WTC11 (cell line): ENCODE results near the gene FUT6. TPM values are rescaled to one million over a fixed set of nuclear protein-coding genes. Genes with fewer than 3 reads are reported as not detected.

ENCODE experiments used
- ATAC-seq: fragments of 200-7000 bp; cut with Tn5 transposase; 2 replicates; pipeline ENCODE4 v1.10.0; 2021; ENCODE audit warnings: mild to moderate bottlenecking, moderate library complexity
- CTCF ChIA-PET: fragments of 300-600 bp; sonication (Branson Sonifier 250); formaldehyde crosslinking; loops from one replicate; lab custom pipeline; 2021; ENCODE audit warnings: antibody characterized with exemption; lab: Charles Lee
- POLR2A ChIA-PET: fragments of 350-600 bp; sonication (Branson Sonifier 250); formaldehyde crosslinking; loops from one replicate; lab custom pipeline; 2021; ENCODE audit warnings: antibody characterized with exemption; lab: Charles Lee
- DNase-seq: peaks from one replicate; pipeline ENCODE4 v3.0.0; 2021; ENCODE audit warnings: low spot score
- H3K27ac Mint-ChIP-seq: 2 replicates; pipeline ENCODE4 v1.8.0; 2021; ENCODE audit warnings: mixed read lengths
- H3K27me3 Mint-ChIP-seq: 2 replicates; pipeline ENCODE4 v1.8.0; 2021; ENCODE audit warnings: low read depth, mild to moderate bottlenecking, moderate library complexity, mixed read lengths
- H3K36me3 Mint-ChIP-seq: 2 replicates; pipeline ENCODE4 v1.8.0; 2021; ENCODE audit warnings: mixed read lengths
- H3K4me1 Mint-ChIP-seq: 2 replicates; pipeline ENCODE4 v1.8.0; 2022; ENCODE audit warnings: mixed read lengths
- H3K4me3 Mint-ChIP-seq: 2 replicates; pipeline ENCODE4 v1.8.0; 2021; ENCODE audit warnings: mild to moderate bottlenecking, moderate library complexity, mixed read lengths
- H3K9me3 Mint-ChIP-seq: 2 replicates; pipeline ENCODE4 v1.8.0; 2021; ENCODE audit warnings: mixed read lengths
- CREM ChIP-seq: sonication (generic); formaldehyde crosslinking; IDR thresholded peaks from 2 replicates; pipeline ENCODE4 v1.8.1; 2022; ENCODE audit warnings: mild to moderate bottlenecking, missing genetic modification reagents, moderate library complexity
- EMX1 ChIP-seq: fragments of 250-450 bp; sonication (Bioruptor Pico); IDR thresholded peaks from 2 replicates; pipeline ENCODE4 v1.8.0; 2021; ENCODE audit warnings: mild to moderate bottlenecking
- GABPB1 ChIP-seq: sonication (generic); formaldehyde crosslinking; IDR thresholded peaks from 2 replicates; pipeline ENCODE4 v1.8.1; 2023; ENCODE audit warnings: mild to moderate bottlenecking, missing genetic modification reagents
- GRHL2 ChIP-seq: fragments of 250-450 bp; sonication (Bioruptor Pico); IDR thresholded peaks from 2 replicates; pipeline ENCODE4 v1.8.0; 2022; ENCODE audit warnings: mild to moderate bottlenecking, moderate library complexity; ENCODE audit not compliant: insufficient replicate concordance, severe bottlenecking
- GTF2I ChIP-seq: fragments of 250-450 bp; sonication (Bioruptor Pico); conservative IDR thresholded peaks from 2 replicates; pipeline ENCODE4 v1.4.0; 2021; ENCODE audit warnings: mild to moderate bottlenecking
- JUN ChIP-seq: sonication (generic); formaldehyde crosslinking; IDR thresholded peaks from 2 replicates; pipeline ENCODE4 v1.8.0; 2023; ENCODE audit warnings: mild to moderate bottlenecking, missing genetic modification reagents
- MYBL2 ChIP-seq: sonication (generic); formaldehyde crosslinking; IDR thresholded peaks from 2 replicates; pipeline ENCODE4 v1.8.1; 2023; ENCODE audit warnings: mild to moderate bottlenecking, moderate library complexity, missing genetic modification reagents
- NFATC4 ChIP-seq: fragments of 250-450 bp; sonication (Bioruptor Pico); IDR thresholded peaks from 2 replicates; pipeline ENCODE4 v1.9.0; 2021; ENCODE audit warnings: mild to moderate bottlenecking
- NFE2L1 ChIP-seq: sonication (generic); formaldehyde crosslinking; IDR thresholded peaks from 2 replicates; pipeline ENCODE4 v1.8.1; 2023; ENCODE audit warnings: missing genetic modification reagents
- NFYB ChIP-seq: sonication (generic); formaldehyde crosslinking; conservative IDR thresholded peaks from 2 replicates; pipeline ENCODE4 v1.8.0; 2022; ENCODE audit warnings: low read depth, missing genetic modification reagents
- OVOL2 ChIP-seq: fragments of 250-450 bp; sonication (Bioruptor Pico); IDR thresholded peaks from 2 replicates; pipeline ENCODE4 v1.9.0; 2021; ENCODE audit warnings: mild to moderate bottlenecking, borderline replicate concordance
- RORB ChIP-seq: fragments of 250-450 bp; sonication (Bioruptor Pico); IDR thresholded peaks from 2 replicates; pipeline ENCODE4 v1.9.0; 2021; ENCODE audit warnings: mild to moderate bottlenecking
- ZBTB21 ChIP-seq: sonication (generic); formaldehyde crosslinking; IDR thresholded peaks from 2 replicates; pipeline ENCODE4 v1.8.1; 2023; ENCODE audit warnings: mild to moderate bottlenecking, missing genetic modification reagents, borderline replicate concordance
- ZNF232 ChIP-seq: sonication (generic); formaldehyde crosslinking; IDR thresholded peaks from 2 replicates; pipeline ENCODE4 v1.8.0; 2022; ENCODE audit warnings: mild to moderate bottlenecking, missing genetic modification reagents
- ZNF416 ChIP-seq: fragments of 250-450 bp; sonication (Bioruptor Pico); IDR thresholded peaks from 2 replicates; pipeline ENCODE4 v1.9.0; 2021; ENCODE audit warnings: mild to moderate bottlenecking, inconsistent platforms
- ZNF423 ChIP-seq: fragments of 250-450 bp; sonication (Bioruptor Pico); IDR thresholded peaks from 2 replicates; pipeline ENCODE4 v2.1.2; 2022; ENCODE audit warnings: mild to moderate bottlenecking, moderate library complexity
- total RNA-seq: library from RNA; stranded (reverse); gene quantifications from 3 replicates; pipeline ENCODE4 v1.2.3, GENCODE V29; 2021
- TF ChIP-seq, protein P1 (sequence below): sonication (generic); formaldehyde crosslinking; IDR thresholded peaks from 2 replicates; pipeline ENCODE4 v1.8.0; 2023; ENCODE audit warnings: missing genetic modification reagents
- TF ChIP-seq, protein P2 (sequence below): fragments of 250-450 bp; sonication (Bioruptor Pico); IDR thresholded peaks from 2 replicates; pipeline ENCODE4 v1.9.0; 2021; ENCODE audit warnings: mild to moderate bottlenecking
- TF ChIP-seq, protein P3 (sequence below): sonication (generic); formaldehyde crosslinking; IDR thresholded peaks from 2 replicates; pipeline ENCODE4 v1.8.0; 2022; ENCODE audit warnings: missing genetic modification reagents
- TF ChIP-seq, protein P4 (sequence below): sonication (generic); formaldehyde crosslinking; IDR thresholded peaks from 2 replicates; pipeline ENCODE4 v1.8.0; 2023; ENCODE audit warnings: mild to moderate bottlenecking, missing genetic modification reagents
- TF ChIP-seq, protein P5 (sequence below): fragments of 250-450 bp; sonication (Bioruptor Pico); conservative IDR thresholded peaks from 2 replicates; pipeline ENCODE4 v1.9.0; 2021; ENCODE audit warnings: mild to moderate bottlenecking
- TF ChIP-seq, protein P6 (sequence below): sonication (generic); formaldehyde crosslinking; conservative IDR thresholded peaks from 2 replicates; pipeline ENCODE4 v1.8.1; 2022; ENCODE audit warnings: mild to moderate bottlenecking, missing genetic modification reagents

Gene FUT6
- total RNA-seq, 1 experiment from 2014 or later = not detected

DNA sequence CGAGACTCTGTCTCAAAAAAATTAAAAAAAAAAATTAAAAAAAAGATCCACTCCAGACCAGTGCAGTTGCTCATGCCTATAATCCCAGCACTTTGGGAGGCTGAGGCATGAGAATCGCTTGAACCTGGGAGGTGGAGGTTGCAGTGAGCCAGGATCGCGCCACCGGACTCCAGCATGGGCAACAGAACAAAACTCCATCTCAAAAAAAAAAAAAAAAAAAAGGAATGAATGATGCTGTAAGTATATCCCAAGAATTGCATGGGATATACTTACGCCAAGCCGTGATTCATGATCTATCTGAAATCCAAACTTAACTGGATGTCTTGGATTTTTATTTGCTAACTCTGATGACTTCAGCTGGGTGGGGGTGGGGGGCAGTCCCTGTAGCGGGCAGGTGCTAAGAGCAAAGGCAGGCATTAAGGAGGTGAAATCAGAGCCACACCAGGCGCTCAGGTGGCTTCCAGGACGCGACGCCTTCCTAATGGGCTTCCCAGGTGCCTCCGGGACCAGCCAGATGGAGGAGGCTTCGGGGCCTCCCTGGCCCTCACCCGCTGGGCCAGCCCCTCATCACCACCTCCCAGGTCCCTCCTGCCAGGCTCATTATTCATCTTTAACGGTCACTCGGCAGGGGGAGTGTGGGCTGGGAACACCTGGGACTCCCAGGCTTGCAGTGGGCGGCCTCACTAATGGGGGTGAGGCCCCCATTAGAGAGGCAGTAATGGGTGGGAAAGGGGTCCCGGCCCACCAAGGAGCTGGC is 42.2 kb upstream of the FUT6 start:
- no peak for ATAC-seq
- H3K4me1 Mint-ChIP-seq = peaks cover 11% of the 10 kb centered on the region

DNA sequence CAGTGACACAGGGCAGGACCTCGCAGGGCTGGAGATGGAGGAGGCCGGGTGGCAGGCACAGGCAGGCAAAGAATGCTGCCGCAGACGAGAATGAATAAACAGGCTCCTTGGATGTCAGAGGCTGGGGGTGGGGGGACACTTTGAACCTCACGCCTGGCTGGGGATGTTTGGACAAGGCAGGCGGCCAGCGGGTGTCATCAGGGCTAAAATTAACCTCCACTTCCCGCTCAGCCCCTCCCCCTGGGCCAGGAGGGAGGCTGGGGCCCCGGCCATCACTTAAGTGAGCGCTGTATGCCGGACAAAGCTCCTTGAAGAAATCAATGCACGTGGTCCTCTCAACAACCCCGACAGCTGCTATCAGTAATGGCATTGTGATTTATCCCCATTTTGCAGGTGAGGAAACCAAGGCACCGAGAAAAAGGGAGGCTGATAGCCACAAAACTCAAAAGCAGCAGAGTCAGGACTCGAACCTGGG is 41.1 kb upstream of the FUT6 start:
- TF ChIP-seq, protein P1, sequence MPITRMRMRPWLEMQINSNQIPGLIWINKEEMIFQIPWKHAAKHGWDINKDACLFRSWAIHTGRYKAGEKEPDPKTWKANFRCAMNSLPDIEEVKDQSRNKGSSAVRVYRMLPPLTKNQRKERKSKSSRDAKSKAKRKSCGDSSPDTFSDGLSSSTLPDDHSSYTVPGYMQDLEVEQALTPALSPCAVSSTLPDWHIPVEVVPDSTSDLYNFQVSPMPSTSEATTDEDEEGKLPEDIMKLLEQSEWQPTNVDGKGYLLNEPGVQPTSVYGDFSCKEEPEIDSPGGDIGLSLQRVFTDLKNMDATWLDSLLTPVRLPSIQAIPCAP = no peak
- peak; percentile 48; the same call in 1 of the 2 replicates for TF ChIP-seq GTF2I (CRISPR knock-in tag)
- TF ChIP-seq GABPB1 (CRISPR knock-in tag) = peak; percentile 91
- CTCF ChIA-PET = interaction anchor here (4.1 kb wide), 1 partner anchor 77 kb away, joined by 21 read pairs; no protein-coding TSS in a partner anchor
- Mint-ChIP-seq H3K36me3 (no peaks in the 10 kb centered on the region), H3K9me3 (no peaks in the 10 kb centered on the region), H3K4me1 (peaks cover 11% of the 10 kb centered on the region), H3K4me3 (no peak overlapping the region), H3K27me3 (peaks cover 18% of the 10 kb centered on the region), H3K27ac (no peak overlapping the region)
- POLR2A ChIA-PET = interaction anchor here (0.7 kb wide), 1 partner anchor 39 kb away, joined by 3 read pairs; no protein-coding TSS in a partner anchor
- DNase-seq (peak; percentile 29), ATAC-seq (peak; percentile 46)

More for the DNA sequence above, 42.2 kb upstream of the FUT6 start:
- no peaks in the 10 kb centered on the region for H3K36me3 Mint-ChIP-seq
- no peak for DNase-seq
- no peak overlapping the region for H3K27ac Mint-ChIP-seq
- H3K9me3 Mint-ChIP-seq = no peaks in the 10 kb centered on the region
- CTCF ChIA-PET = interaction anchor here (1.3 to 4.1 kb wide), 2 partner anchors 77 to 78 kb away, joined by 4 to 21 read pairs; partner anchors contain the start of gene NRTN
- TF ChIP-seq, protein P2, sequence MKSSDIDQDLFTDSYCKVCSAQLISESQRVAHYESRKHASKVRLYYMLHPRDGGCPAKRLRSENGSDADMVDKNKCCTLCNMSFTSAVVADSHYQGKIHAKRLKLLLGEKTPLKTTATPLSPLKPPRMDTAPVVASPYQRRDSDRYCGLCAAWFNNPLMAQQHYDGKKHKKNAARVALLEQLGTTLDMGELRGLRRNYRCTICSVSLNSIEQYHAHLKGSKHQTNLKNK (CRISPR knock-in tag) = no peak
- TF ChIP-seq ZNF423 (CRISPR knock-in tag) = peak; percentile 67; the same call in 1 of the 2 replicates
- TF ChIP-seq MYBL2 (CRISPR knock-in tag) = no peak
- no peak for TF ChIP-seq CREM
- TF ChIP-seq JUN (CRISPR knock-in tag) = no peak
- no peak for TF ChIP-seq NFE2L1 (CRISPR knock-in tag)
- no peak for TF ChIP-seq EMX1 (CRISPR knock-in tag)
- TF ChIP-seq, all 79 proteins: peak for 1
- H3K27me3 Mint-ChIP-seq = peaks cover 18% of the 10 kb centered on the region
- POLR2A ChIA-PET = no interaction called here
- no peak overlapping the region for H3K4me3 Mint-ChIP-seq

DNA sequence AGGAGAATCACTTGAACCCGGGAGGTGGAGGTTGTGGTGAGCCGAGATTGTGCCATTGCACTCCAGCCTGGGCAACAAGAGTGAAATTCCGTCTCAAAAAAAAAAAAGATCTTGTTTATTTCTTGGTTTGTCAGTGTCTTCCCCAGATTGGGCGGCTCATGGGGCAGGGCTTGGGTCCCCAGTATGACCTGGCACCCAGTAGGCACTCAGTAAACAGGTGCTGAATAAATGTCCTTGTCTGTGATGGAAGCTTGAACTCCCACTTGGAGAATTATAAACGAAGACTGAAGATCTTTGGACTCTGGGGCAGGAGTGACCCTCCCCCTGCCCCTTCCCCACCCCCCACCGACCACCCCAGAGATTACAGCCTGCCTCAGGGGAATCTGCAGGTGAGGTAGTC is 40.7 kb upstream of the FUT6 start:
- CTCF ChIA-PET = interaction anchor here (4.1 kb wide), 1 partner anchor 76 kb away, joined by 21 read pairs; no protein-coding TSS in a partner anchor
- DNase-seq (no peak), ATAC-seq (no peak)
- no peaks in the 10 kb centered on the region for H3K36me3 Mint-ChIP-seq
- POLR2A ChIA-PET = interaction anchor here (0.7 kb wide), 2 partner anchors 40 to 52 kb away, joined by 3 to 6 read pairs; no protein-coding TSS in a partner anchor
- H3K9me3 Mint-ChIP-seq = no peaks in the 10 kb centered on the region
- H3K4me3 Mint-ChIP-seq = no peak overlapping the region
- H3K27ac Mint-ChIP-seq = no peak overlapping the region
- peaks cover 14% of the 10 kb centered on the region for H3K27me3 Mint-ChIP-seq
- H3K4me1 Mint-ChIP-seq = peaks cover 11% of the 10 kb centered on the region
- TF ChIP-seq, protein P3, sequence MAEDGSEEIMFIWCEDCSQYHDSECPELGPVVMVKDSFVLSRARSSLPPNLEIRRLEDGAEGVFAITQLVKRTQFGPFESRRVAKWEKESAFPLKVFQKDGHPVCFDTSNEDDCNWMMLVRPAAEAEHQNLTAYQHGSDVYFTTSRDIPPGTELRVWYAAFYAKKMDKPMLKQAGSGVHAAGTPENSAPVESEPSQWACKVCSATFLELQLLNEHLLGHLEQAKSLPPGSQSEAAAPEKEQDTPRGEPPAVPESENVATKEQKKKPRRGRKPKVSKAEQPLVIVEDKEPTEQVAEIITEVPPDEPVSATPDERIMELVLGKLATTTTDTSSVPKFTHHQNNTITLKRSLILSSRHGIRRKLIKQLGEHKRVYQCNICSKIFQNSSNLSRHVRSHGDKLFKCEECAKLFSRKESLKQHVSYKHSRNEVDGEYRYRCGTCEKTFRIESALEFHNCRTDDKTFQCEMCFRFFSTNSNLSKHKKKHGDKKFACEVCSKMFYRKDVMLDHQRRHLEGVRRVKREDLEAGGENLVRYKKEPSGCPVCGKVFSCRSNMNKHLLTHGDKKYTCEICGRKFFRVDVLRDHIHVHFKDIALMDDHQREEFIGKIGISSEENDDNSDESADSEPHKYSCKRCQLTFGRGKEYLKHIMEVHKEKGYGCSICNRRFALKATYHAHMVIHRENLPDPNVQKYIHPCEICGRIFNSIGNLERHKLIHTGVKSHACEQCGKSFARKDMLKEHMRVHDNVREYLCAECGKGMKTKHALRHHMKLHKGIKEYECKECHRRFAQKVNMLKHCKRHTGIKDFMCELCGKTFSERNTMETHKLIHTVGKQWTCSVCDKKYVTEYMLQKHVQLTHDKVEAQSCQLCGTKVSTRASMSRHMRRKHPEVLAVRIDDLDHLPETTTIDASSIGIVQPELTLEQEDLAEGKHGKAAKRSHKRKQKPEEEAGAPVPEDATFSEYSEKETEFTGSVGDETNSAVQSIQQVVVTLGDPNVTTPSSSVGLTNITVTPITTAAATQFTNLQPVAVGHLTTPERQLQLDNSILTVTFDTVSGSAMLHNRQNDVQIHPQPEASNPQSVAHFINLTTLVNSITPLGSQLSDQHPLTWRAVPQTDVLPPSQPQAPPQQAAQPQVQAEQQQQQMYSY (CRISPR knock-in tag) = no peak
- no peak for TF ChIP-seq GRHL2 (CRISPR knock-in tag)
- no peak for TF ChIP-seq ZBTB21
- TF ChIP-seq, protein P4, sequence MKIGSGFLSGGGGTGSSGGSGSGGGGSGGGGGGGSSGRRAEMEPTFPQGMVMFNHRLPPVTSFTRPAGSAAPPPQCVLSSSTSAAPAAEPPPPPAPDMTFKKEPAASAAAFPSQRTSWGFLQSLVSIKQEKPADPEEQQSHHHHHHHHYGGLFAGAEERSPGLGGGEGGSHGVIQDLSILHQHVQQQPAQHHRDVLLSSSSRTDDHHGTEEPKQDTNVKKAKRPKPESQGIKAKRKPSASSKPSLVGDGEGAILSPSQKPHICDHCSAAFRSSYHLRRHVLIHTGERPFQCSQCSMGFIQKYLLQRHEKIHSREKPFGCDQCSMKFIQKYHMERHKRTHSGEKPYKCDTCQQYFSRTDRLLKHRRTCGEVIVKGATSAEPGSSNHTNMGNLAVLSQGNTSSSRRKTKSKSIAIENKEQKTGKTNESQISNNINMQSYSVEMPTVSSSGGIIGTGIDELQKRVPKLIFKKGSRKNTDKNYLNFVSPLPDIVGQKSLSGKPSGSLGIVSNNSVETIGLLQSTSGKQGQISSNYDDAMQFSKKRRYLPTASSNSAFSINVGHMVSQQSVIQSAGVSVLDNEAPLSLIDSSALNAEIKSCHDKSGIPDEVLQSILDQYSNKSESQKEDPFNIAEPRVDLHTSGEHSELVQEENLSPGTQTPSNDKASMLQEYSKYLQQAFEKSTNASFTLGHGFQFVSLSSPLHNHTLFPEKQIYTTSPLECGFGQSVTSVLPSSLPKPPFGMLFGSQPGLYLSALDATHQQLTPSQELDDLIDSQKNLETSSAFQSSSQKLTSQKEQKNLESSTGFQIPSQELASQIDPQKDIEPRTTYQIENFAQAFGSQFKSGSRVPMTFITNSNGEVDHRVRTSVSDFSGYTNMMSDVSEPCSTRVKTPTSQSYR (CRISPR knock-in tag) = no peak
- no peak for TF ChIP-seq ZNF416 (CRISPR knock-in tag)
- TF ChIP-seq, protein P5, sequence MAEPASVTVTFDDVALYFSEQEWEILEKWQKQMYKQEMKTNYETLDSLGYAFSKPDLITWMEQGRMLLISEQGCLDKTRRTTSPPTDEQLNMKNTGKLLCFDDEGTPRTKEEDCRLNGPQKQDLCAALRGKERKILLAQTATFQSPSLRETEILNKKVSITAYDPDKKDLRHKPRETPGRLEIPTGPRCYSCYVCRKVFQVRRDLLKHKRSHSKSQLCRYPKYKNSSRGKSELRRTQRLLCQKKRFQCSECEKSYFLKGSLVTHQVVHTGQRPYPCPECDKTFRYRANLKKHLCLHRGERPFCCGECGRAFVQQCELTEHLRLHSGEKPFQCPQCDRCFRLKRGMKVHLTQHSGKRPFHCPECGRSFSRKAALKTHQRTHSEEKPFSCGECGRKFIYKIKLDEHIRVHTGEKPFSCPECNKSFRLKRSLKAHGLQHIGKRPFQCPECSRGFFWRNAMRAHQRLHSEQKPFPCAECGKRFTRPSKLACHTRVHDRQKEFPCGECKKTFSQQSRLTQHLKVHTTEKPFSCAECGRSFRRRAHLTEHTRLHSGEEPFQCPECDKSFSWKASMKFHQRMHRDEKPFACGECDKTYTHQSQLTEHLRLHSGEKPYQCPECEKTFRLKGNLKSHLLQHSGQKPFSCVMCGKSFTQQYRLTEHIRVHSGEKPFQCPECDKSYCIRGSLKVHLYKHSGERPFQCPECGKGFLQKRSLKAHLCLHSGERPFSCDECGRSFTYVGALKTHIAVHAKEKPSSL (CRISPR knock-in tag) = no peak
- TF ChIP-seq NFYB (CRISPR knock-in tag) = no peak
- no peak for TF ChIP-seq RORB (CRISPR knock-in tag)
- no peak for TF ChIP-seq OVOL2 (CRISPR knock-in tag)
- TF ChIP-seq, protein P6, sequence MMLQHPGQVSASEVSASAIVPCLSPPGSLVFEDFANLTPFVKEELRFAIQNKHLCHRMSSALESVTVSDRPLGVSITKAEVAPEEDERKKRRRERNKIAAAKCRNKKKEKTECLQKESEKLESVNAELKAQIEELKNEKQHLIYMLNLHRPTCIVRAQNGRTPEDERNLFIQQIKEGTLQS (CRISPR knock-in tag) = no peak
- TF ChIP-seq ZNF232 (CRISPR knock-in tag) = no peak
- TF ChIP-seq NFATC4 = no peak
